ENCODE results near the gene PLCE1.

PLCE1 gene

GRCh38 chr10:93980486-93980885, 13.2 kb upstream of the PLCE1 start:
- no peaks in the 10 kb centered on the region for H3K4me1 ChIP-seq (ENCODE audit: insufficient read depth, low read length, poor library complexity, severe bottlenecking)
- no peak overlapping the region for H3K9ac ChIP-seq (ENCODE audit: low read depth, low read length, poor library complexity, severe bottlenecking)
- H3F3A ChIP-seq (ENCODE audit: low read depth) = no peaks in the 10 kb centered on the region
- H3K79me2 ChIP-seq (ENCODE audit: insufficient read depth, low read length) = no peaks in the 10 kb centered on the region
- no peaks in the 10 kb centered on the region for H3K36me3 ChIP-seq (ENCODE audit: insufficient read depth, low read length)
- no peak overlapping the region for H3K4me3 ChIP-seq (ENCODE audit: low read length, poor library complexity, severe bottlenecking)
- no peaks in the 10 kb centered on the region for H3K9me3 ChIP-seq (ENCODE audit: insufficient read depth, low read depth, low read length)
- H3K27me3 ChIP-seq (ENCODE audit: insufficient read depth, low read length, poor library complexity, severe bottlenecking) = no peaks in the 10 kb centered on the region
- no peaks in the 10 kb centered on the region for H4K20me1 ChIP-seq (ENCODE audit: insufficient read depth, low read length, poor library complexity, severe bottlenecking)
- TF ChIP-seq CTCF (conservative IDR thresholded peaks at IDR 0.05; ENCODE audit: low read length) (no peak), EZH2phosphoT487 (IDR thresholded peaks at IDR 0.05; ENCODE audit: borderline replicate concordance) (no peak)
- H2AFZ ChIP-seq (ENCODE audit: low read length) = no peak overlapping the region
- H3K4me2 ChIP-seq (ENCODE audit: low read depth, low read length, poor library complexity, severe bottlenecking) = no peak overlapping the region
- H3K9me2 ChIP-seq (replicated peaks; ENCODE audit: low read depth, low read length) = no peaks in the 10 kb centered on the region

- Histone ChIP-seq H2AFZ (ENCODE audit: low read length) (no peak overlapping the region), H3K4me2 (ENCODE audit: low read depth, low read length, poor library complexity, severe bottlenecking) (no peak overlapping the region)
Measured at GRCh38 chr10:93991114-93991513, 2.6 kb upstream of the PLCE1 start.

GRCh38 chr10:93991596-93992284, 2.0 kb upstream of the PLCE1 start:
- no peaks in the 10 kb centered on the region for H3K4me1 ChIP-seq (ENCODE audit: insufficient read depth, low read length, poor library complexity, severe bottlenecking)
- no peaks in the 10 kb centered on the region for H4K20me1 ChIP-seq (ENCODE audit: insufficient read depth, low read length, poor library complexity, severe bottlenecking)
- H3K9me2 ChIP-seq (replicated peaks; ENCODE audit: low read depth, low read length) = no peaks in the 10 kb centered on the region
- H3K4me3 ChIP-seq (ENCODE audit: low read length, poor library complexity, severe bottlenecking) = no peak overlapping the region
- H2AFZ ChIP-seq (ENCODE audit: low read length) = no peak overlapping the region
- no peaks in the 10 kb centered on the region for H3K36me3 ChIP-seq (ENCODE audit: insufficient read depth, low read length)
- TF ChIP-seq EZH2phosphoT487 (IDR thresholded peaks at IDR 0.05; ENCODE audit: borderline replicate concordance) (no peak), CTCF (conservative IDR thresholded peaks at IDR 0.05; ENCODE audit: low read length) (no peak)
- no peaks in the 10 kb centered on the region for H3K9me3 ChIP-seq (ENCODE audit: insufficient read depth, low read depth, low read length)
- H3K79me2 ChIP-seq (ENCODE audit: insufficient read depth, low read length) = no peaks in the 10 kb centered on the region
- H3K9ac ChIP-seq (ENCODE audit: low read depth, low read length, poor library complexity, severe bottlenecking) = no peak overlapping the region
- no peaks in the 10 kb centered on the region for H3K27me3 ChIP-seq (ENCODE audit: insufficient read depth, low read length, poor library complexity, severe bottlenecking)
- no peaks in the 10 kb centered on the region for H3F3A ChIP-seq (ENCODE audit: low read depth)
- no peak overlapping the region for H3K4me2 ChIP-seq (ENCODE audit: low read depth, low read length, poor library complexity, severe bottlenecking)

More at GRCh38 chr10:93991114-93991513, 2.6 kb upstream of the PLCE1 start:
- Histone ChIP-seq H3K9me2 (replicated peaks; ENCODE audit: low read depth, low read length) (no peaks in the 10 kb centered on the region), H3K36me3 (ENCODE audit: insufficient read depth, low read length) (no peaks in the 10 kb centered on the region), H3K9ac (ENCODE audit: low read depth, low read length, poor library complexity, severe bottlenecking) (no peak overlapping the region), H3K79me2 (ENCODE audit: insufficient read depth, low read length) (no peaks in the 10 kb centered on the region), H3F3A (ENCODE audit: low read depth) (no peaks in the 10 kb centered on the region), H3K4me1 (ENCODE audit: insufficient read depth, low read length, poor library complexity, severe bottlenecking) (no peaks in the 10 kb centered on the region), H4K20me1 (ENCODE audit: insufficient read depth, low read length, poor library complexity, severe bottlenecking) (no peaks in the 10 kb centered on the region), H3K4me3 (ENCODE audit: low read length, poor library complexity, severe bottlenecking) (no peak overlapping the region), H3K27me3 (ENCODE audit: insufficient read depth, low read length, poor library complexity, severe bottlenecking) (no peaks in the 10 kb centered on the region), H3K9me3 (ENCODE audit: insufficient read depth, low read depth, low read length) (no peaks in the 10 kb centered on the region)
- no peak for TF ChIP-seq EZH2phosphoT487 (IDR thresholded peaks at IDR 0.05; ENCODE audit: borderline replicate concordance)
- no peak for TF ChIP-seq CTCF (conservative IDR thresholded peaks at IDR 0.05; ENCODE audit: low read length)
